H9 (cell line): ENCODE measurements around the gene PRSS56. TPM values are rescaled to one million over a fixed set of nuclear protein-coding genes. Genes with fewer than 3 reads are reported as not detected.

Source experiments
- DNase-seq: peaks from one replicate; pipeline ENCODE4 v3.0.0-alpha.2; 2017
- H2AFZ ChIP-seq: one replicate; pipeline ENCODE4 v1.6.1; 2013; ENCODE audit warnings: mild to moderate bottlenecking, low read length, control low read depth, moderate library complexity
- H2AK5ac ChIP-seq: 2 replicates; pipeline ENCODE4 v1.6.1; 2013; ENCODE audit warnings: low read length, control low read depth, mixed read lengths; ENCODE audit not compliant: insufficient read length
- H2BK120ac ChIP-seq: one replicate; pipeline ENCODE4 v1.6.1; 2013; ENCODE audit warnings: low read depth, mild to moderate bottlenecking, low read length, control low read depth, inconsistent platforms; ENCODE audit not compliant: poor library complexity, severe bottlenecking
- H2BK12ac ChIP-seq: 2 replicates; pipeline ENCODE4 v1.6.1; 2013; ENCODE audit warnings: low read length, control low read depth, mixed read lengths, low read depth; ENCODE audit not compliant: insufficient read length
- H2BK15ac ChIP-seq: 2 replicates; pipeline ENCODE4 v1.6.1; 2013; ENCODE audit warnings: low read depth, low read length, control low read depth
- H2BK20ac ChIP-seq: one replicate; pipeline ENCODE4 v1.6.1; 2013; ENCODE audit warnings: low read depth, mild to moderate bottlenecking, low read length, control low read depth, inconsistent platforms; ENCODE audit not compliant: poor library complexity, severe bottlenecking
- H2BK5ac ChIP-seq: 2 replicates; pipeline ENCODE4 v1.6.1; 2013; ENCODE audit warnings: low read length, control low read depth, mixed read lengths; ENCODE audit not compliant: insufficient read length
- H3K14ac ChIP-seq: 2 replicates; pipeline ENCODE4 v1.6.1; 2013; ENCODE audit warnings: low read length, control low read depth; ENCODE audit not compliant: insufficient read depth
- H3K18ac ChIP-seq: 2 replicates; pipeline ENCODE4 v1.6.1; 2013; ENCODE audit warnings: low read depth, mild to moderate bottlenecking, mixed read lengths, low read length, control low read depth; ENCODE audit not compliant: insufficient read length
- H3K23ac ChIP-seq: 2 replicates; pipeline ENCODE4 v1.6.1; 2013; ENCODE audit warnings: low read length, control low read depth, mixed read lengths, low read depth; ENCODE audit not compliant: insufficient read length
- H3K23me2 ChIP-seq: 2 replicates; pipeline ENCODE4 v1.6.1; 2013; ENCODE audit warnings: low read depth, mild to moderate bottlenecking, mixed read lengths, low read length, control low read depth; ENCODE audit not compliant: insufficient read length, poor library complexity, severe bottlenecking
- H3K27ac ChIP-seq: 2 replicates; pipeline ENCODE4 v1.5.1; 2013; ENCODE audit warnings: low read length, control low read depth, mixed read lengths, low read depth; ENCODE audit not compliant: insufficient read length
- H3K27me3 ChIP-seq: 2 replicates; pipeline ENCODE4 v1.6.1; 2013; ENCODE audit warnings: low read length, control low read depth, inconsistent platforms; ENCODE audit not compliant: insufficient read depth
- H3K4ac ChIP-seq: 2 replicates; pipeline ENCODE4 v1.6.1; 2013; ENCODE audit warnings: low read depth, mild to moderate bottlenecking, control low read depth, inconsistent platforms, low read length, moderate library complexity
- H3K4me1 ChIP-seq: 2 replicates; pipeline ENCODE4 v1.6.1; 2013; ENCODE audit warnings: low read length, control low read depth, inconsistent platforms; ENCODE audit not compliant: insufficient read depth
- H3K4me2 ChIP-seq: 2 replicates; pipeline ENCODE4 v1.6.1; 2013; ENCODE audit warnings: low read length, control low read depth, mixed read lengths; ENCODE audit not compliant: insufficient read length, insufficient read depth
- H3K56ac ChIP-seq: 2 replicates; pipeline ENCODE4 v1.6.1; 2013; ENCODE audit warnings: low read depth, mild to moderate bottlenecking, mixed read lengths, low read length, control low read depth; ENCODE audit not compliant: insufficient read length
- H3K79me1 ChIP-seq: 2 replicates; pipeline ENCODE4 v1.6.1; 2013; ENCODE audit warnings: low read depth, mild to moderate bottlenecking, moderate library complexity, low read length, control low read depth, inconsistent platforms; ENCODE audit not compliant: insufficient read depth, poor library complexity, severe bottlenecking
- H3K79me2 ChIP-seq: 2 replicates; pipeline ENCODE4 v1.6.1; 2013; ENCODE audit warnings: low read length, control low read depth, inconsistent platforms; ENCODE audit not compliant: insufficient read depth
- H3K9ac ChIP-seq: 2 replicates; pipeline ENCODE4 v1.6.1; 2013; ENCODE audit warnings: low read length, control low read depth, mixed read lengths; ENCODE audit not compliant: insufficient read length; ENCODE audit errors: extremely low read depth
- H3K9me3 ChIP-seq: one replicate; pipeline ENCODE4 v1.6.1; 2013; ENCODE audit warnings: low read depth, low read length, inconsistent platforms; ENCODE audit not compliant: control insufficient read depth
- H3T11ph ChIP-seq: one replicate; pipeline ENCODE4 v1.6.1; 2013; ENCODE audit warnings: mild to moderate bottlenecking, low read length, control low read depth, inconsistent platforms
- H4K20me1 ChIP-seq: one replicate; pipeline ENCODE4 v1.6.1; 2013; ENCODE audit not compliant: control insufficient read depth, insufficient read length, insufficient read depth
- H4K5ac ChIP-seq: 2 replicates; pipeline ENCODE4 v1.6.1; 2013; ENCODE audit warnings: low read depth, mild to moderate bottlenecking, mixed read lengths, low read length, control low read depth; ENCODE audit not compliant: insufficient read length
- H4K8ac ChIP-seq: replicated peaks from 2 replicates; pipeline ENCODE4 v1.6.1; 2013; ENCODE audit warnings: low read length, control low read depth, mixed read lengths, low read depth; ENCODE audit not compliant: insufficient read length
- H4K91ac ChIP-seq: 2 replicates; pipeline ENCODE4 v1.6.1; 2013; ENCODE audit warnings: low read depth, mild to moderate bottlenecking, moderate library complexity, mixed read lengths, low read length, control low read depth; ENCODE audit not compliant: insufficient read length
- H3K27ac Mint-ChIP-seq, 3 experiments: 2 replicates in 2 of 3; 3 replicates in 1 of 3; pipeline ENCODE4 v1.8.0; 2020 to 2021; ENCODE audit warnings: mixed read lengths in 3 of 3, mild to moderate bottlenecking in 1 of 3, moderate library complexity in 1 of 3
- H3K27me3 Mint-ChIP-seq: 2 replicates; pipeline ENCODE4 v1.8.0; 2021; ENCODE audit warnings: low read depth, mild to moderate bottlenecking, moderate library complexity, mixed read lengths
- H3K36me3 Mint-ChIP-seq, 3 experiments: 2 replicates in 2 of 3; 3 replicates in 1 of 3; pipeline ENCODE4 v1.8.0; 2020 to 2021; ENCODE audit warnings: low read depth in 3 of 3, mixed read lengths in 3 of 3; ENCODE audit not compliant: insufficient read depth in 1 of 3
- H3K4me1 Mint-ChIP-seq, 2 experiments: 2 replicates each; pipeline ENCODE4 v1.8.0; 2020; ENCODE audit warnings: mixed read lengths in 2 of 2
- H3K4me3 Mint-ChIP-seq, 2 experiments: 2 replicates in 1 of 2; 3 replicates in 1 of 2; pipeline ENCODE4 v1.8.0; 2020 to 2021; ENCODE audit warnings: mild to moderate bottlenecking in 2 of 2, mixed read lengths in 2 of 2, moderate library complexity in 1 of 2
- H3K9me3 Mint-ChIP-seq, 2 experiments: 2 replicates in 1 of 2; 3 replicates in 1 of 2; pipeline ENCODE4 v1.8.0; 2020; ENCODE audit warnings: mild to moderate bottlenecking in 2 of 2, mixed read lengths in 2 of 2, moderate library complexity in 1 of 2
- CTCF ChIP-seq: fragments of 200-600 bp; sonication (generic); conservative IDR thresholded peaks from 3 replicates; pipeline ENCODE4 v1.8.0; 2021; ENCODE audit warnings: antibody characterized with exemption, mild to moderate bottlenecking
- WGBS: extraction: QIAGEN DNeasy Blood & Tissue Kit; methylation state at CpG from one replicate; pipeline ENCODE4 v1.1.7; 2013; ENCODE audit warnings: missing lambda C conversion rate, low lambda C conversion rate, mixed read lengths; ENCODE audit not compliant: insufficient read length; ENCODE audit errors: extremely low coverage; 5-methylcytosine and 5-hydroxymethylcytosine counted together
- total RNA-seq: library from RNA; stranded (reverse); gene quantifications from 2 replicates; pipeline ENCODE4 v1.2.1, GENCODE V29; 2021

The PRSS56 gene
- total RNA-seq, 1 experiment from 2014 or later: not detected

- H3K14ac ChIP-seq: no peak overlapping the region
- no CpG with 5 or more reads among the region's 17 CpGs for WGBS
- H3K27me3 Mint-ChIP-seq: peaks cover 10% of the 10 kb centered on the region
- H3K9ac ChIP-seq: no peak overlapping the region
- no peak overlapping the region for H2BK12ac ChIP-seq
- H2BK20ac ChIP-seq: no peak overlapping the region
- no peaks in the 10 kb centered on the region for H3K79me1 ChIP-seq
- H2AFZ ChIP-seq: no peak overlapping the region
- no peak overlapping the region for H3K27ac ChIP-seq
- H2BK5ac ChIP-seq: no peak overlapping the region
- peaks cover 4% of the 10 kb centered on the region; the same call in 1 of the 2 replicates for H3K4me1 ChIP-seq
- H3K4me3 Mint-ChIP-seq: no peak overlapping the region
- H3K9me3 Mint-ChIP-seq: peaks cover 4 to 8% of the 10 kb centered on the region in 2 experiments; a peak in 4 of 5 replicates
- H3K23me2 ChIP-seq: no peaks in the 10 kb centered on the region
- H4K5ac ChIP-seq: no peak overlapping the region
- no peak overlapping the region for H4K8ac ChIP-seq
- H3K18ac ChIP-seq: no peak overlapping the region
- no peak overlapping the region for H3K4ac ChIP-seq
- H3K4me1 Mint-ChIP-seq: peaks cover 18 to 22% of the 10 kb centered on the region in 2 experiments
- H3T11ph ChIP-seq: no peak overlapping the region
- no peak for TF ChIP-seq CTCF
- peak overlapping the region in 1 of 3 experiments; percentile 52; a peak in 2 of 7 replicates for H3K27ac Mint-ChIP-seq
- no peak overlapping the region for H2BK15ac ChIP-seq
- no peak for DNase-seq
- no peak overlapping the region for H4K91ac ChIP-seq
- H3K9me3 ChIP-seq: no peaks in the 10 kb centered on the region
- H2AK5ac ChIP-seq: no peak overlapping the region
- no peak overlapping the region for H3K56ac ChIP-seq
- no peak overlapping the region for H2BK120ac ChIP-seq
- H3K23ac ChIP-seq: no peak overlapping the region
- peaks cover 1 to 5% (median 4%) of the 10 kb centered on the region in 3 experiments; a peak in 4 of 7 replicates for H3K36me3 Mint-ChIP-seq
- no peak overlapping the region for H3K4me2 ChIP-seq
- no peaks in the 10 kb centered on the region; the same call in 1 of the 2 replicates for H3K27me3 ChIP-seq
- H4K20me1 ChIP-seq: no peaks in the 10 kb centered on the region
- no peaks in the 10 kb centered on the region for H3K79me2 ChIP-seq
Measured at GRCh38 chr2:232540441-232541041, 20.4 kb downstream of the PRSS56 start.
